Measurements from ENCODE around the gene TBC1D16.
"Not testable (repeated sequence)": the region's sequence is repeated elsewhere in the genome, so short reads cannot be mapped to it uniquely, and the experiment has no call there.

Gene TBC1D16

GRCh38 chr17:79912552-79913330 lies 122.9 kb downstream of the TBC1D16 start:
- no peak for DNase-seq (ENCODE audit: low spot score)

GRCh38 chr17:79911430-79912399 lies 124.0 kb downstream of the TBC1D16 start:
- no peak for DNase-seq (ENCODE audit: low spot score)

- no peak for DNase-seq (ENCODE audit: low spot score)
Observed at GRCh38 chr17:79910985-79911361, 124.7 kb downstream of the TBC1D16 start.

- DNase-seq (ENCODE audit: low spot score): no peak
Observed at GRCh38 chr17:79909121-79909520, 126.6 kb downstream of the TBC1D16 start.

- DNase-seq (ENCODE audit: low spot score): no peak
Observed at GRCh38 chr17:79907850-79908249, 127.8 kb downstream of the TBC1D16 start.

- DNase-seq (ENCODE audit: low spot score): no peak
Observed at GRCh38 chr17:79907217-79907715, 128.4 kb downstream of the TBC1D16 start.

GRCh38 chr17:79905832-79906231 lies 129.8 kb downstream of the TBC1D16 start:
- no peak for DNase-seq (ENCODE audit: low spot score)

- no peak for DNase-seq (ENCODE audit: low spot score)
Observed at GRCh38 chr17:79904865-79905264, 130.8 kb downstream of the TBC1D16 start.

GRCh38 chr17:79902146-79902791 lies 133.4 kb downstream of the TBC1D16 start:
- no peak for DNase-seq (ENCODE audit: low spot score)

- DNase-seq (ENCODE audit: low spot score): no peak
Observed at GRCh38 chr17:79901131-79901530, 134.5 kb downstream of the TBC1D16 start.

- DNase-seq (ENCODE audit: low spot score): no peak
Observed at GRCh38 chr17:79899584-79899983, 136.1 kb downstream of the TBC1D16 start.

- DNase-seq (ENCODE audit: low spot score): no peak
Observed at GRCh38 chr17:79897243-79898063, 138.2 kb downstream of the TBC1D16 start.

GRCh38 chr17:79893457-79893856 lies 142.2 kb downstream of the TBC1D16 start:
- DNase-seq (ENCODE audit: low spot score): not testable (repeated sequence)

- DNase-seq (ENCODE audit: low spot score): no peak
Observed at GRCh38 chr17:79892457-79893241, 143.0 kb downstream of the TBC1D16 start.

GRCh38 chr17:79891113-79891730 lies 144.4 kb downstream of the TBC1D16 start:
- DNase-seq (ENCODE audit: low spot score): no peak

GRCh38 chr17:79890706-79891105 lies 145.0 kb downstream of the TBC1D16 start:
- DNase-seq (ENCODE audit: low spot score): no peak

GRCh38 chr17:79888811-79889634 lies 146.6 kb downstream of the TBC1D16 start:
- DNase-seq (ENCODE audit: low spot score): no peak

GRCh38 chr17:79888009-79888540 lies 147.6 kb downstream of the TBC1D16 start:
- no peak for DNase-seq (ENCODE audit: low spot score)

- no peak for DNase-seq (ENCODE audit: low spot score)
Observed at GRCh38 chr17:79887451-79887991, 148.2 kb downstream of the TBC1D16 start.

All from hematopoietic multipotent progenitor cell treated with erythropoietin and hydrocortisone succinate and interleukin-3 and kit ligand, for 15 days (in vitro differentiated cells).